ENCODE data around the gene ADAMTS9. TPM values are rescaled to one million over a fixed set of nuclear protein-coding genes. Genes with fewer than 3 reads are reported as not detected.

The ADAMTS9 gene
- total RNA-seq, 2 donors from 2014 or later, result 30.0 to 31.0 TPM

- Histone ChIP-seq H3K4me1 (replicated peaks) (no peaks in the 10 kb centered on the region), H3K9me3 (no peaks in the 10 kb centered on the region), H3K36me3 (no peaks in the 10 kb centered on the region), H3K4me3 (no peak overlapping the region), H3K27me3 (replicated peaks; ENCODE audit: insufficient read depth) (no peaks in the 10 kb centered on the region), H3K27ac (no peak overlapping the region)
- TF ChIP-seq CTCF (IDR thresholded peaks at IDR 0.05) (no peak), POLR2A (IDR thresholded peaks at IDR 0.05) (no peak), POLR2AphosphoS5 (IDR thresholded peaks at IDR 0.05) (no peak)
- intact Hi-C loops (cut with DNase I), result no loop called here
- WGBS, result 51% methylated on average over 2 of the region's 2 CpGs
- no peak for DNase-seq (ENCODE audit: low spot score)
Observed at GRCh38 chr3:64623125-64623524, 64.7 kb downstream of the ADAMTS9 start.

GRCh38 chr3:64621726-64622395 lies 65.9 kb downstream of the ADAMTS9 start:
- H3K27ac ChIP-seq, result no peak overlapping the region
- 94% methylated on average over 8 of the region's 8 CpGs for WGBS
- H3K4me1 ChIP-seq (replicated peaks), result no peaks in the 10 kb centered on the region
- no peaks in the 10 kb centered on the region for H3K36me3 ChIP-seq
- TF ChIP-seq POLR2A (IDR thresholded peaks at IDR 0.05) (no peak), POLR2AphosphoS5 (IDR thresholded peaks at IDR 0.05) (no peak), CTCF (IDR thresholded peaks at IDR 0.05) (no peak)
- no peaks in the 10 kb centered on the region for H3K9me3 ChIP-seq
- H3K4me3 ChIP-seq, result no peak overlapping the region
- no peaks in the 10 kb centered on the region for H3K27me3 ChIP-seq (replicated peaks; ENCODE audit: insufficient read depth)
- intact Hi-C loops (cut with DNase I), result no loop called here
- DNase-seq (ENCODE audit: low spot score), result no peak

- Histone ChIP-seq H3K27me3 (replicated peaks; ENCODE audit: insufficient read depth) (no peaks in the 10 kb centered on the region), H3K36me3 (no peaks in the 10 kb centered on the region), H3K4me1 (replicated peaks) (no peaks in the 10 kb centered on the region), H3K27ac (no peak overlapping the region), H3K4me3 (no peak overlapping the region), H3K9me3 (no peaks in the 10 kb centered on the region)
- intact Hi-C loops (cut with DNase I), result no loop called here
- no peak for TF ChIP-seq CTCF (IDR thresholded peaks at IDR 0.05)
- no peak for TF ChIP-seq POLR2AphosphoS5 (IDR thresholded peaks at IDR 0.05)
- TF ChIP-seq POLR2A (IDR thresholded peaks at IDR 0.05), result no peak
- WGBS, result 94% methylated on average over 8 of the region's 8 CpGs
- DNase-seq (ENCODE audit: low spot score), result no peak
Observed at GRCh38 chr3:64621275-64621674, 66.5 kb downstream of the ADAMTS9 start.

- Histone ChIP-seq H3K4me3 (no peak overlapping the region), H3K4me1 (replicated peaks) (no peaks in the 10 kb centered on the region), H3K27me3 (replicated peaks; ENCODE audit: insufficient read depth) (no peaks in the 10 kb centered on the region), H3K9me3 (no peaks in the 10 kb centered on the region), H3K36me3 (no peaks in the 10 kb centered on the region), H3K27ac (no peak overlapping the region)
- DNase-seq (ENCODE audit: low spot score), result no peak
- whole genome bisulfite sequencing, result 95% methylated on average over 1 of the region's 1 CpG
- intact Hi-C loops (cut with DNase I), result no loop called here
- TF ChIP-seq CTCF (IDR thresholded peaks at IDR 0.05) (no peak), POLR2A (IDR thresholded peaks at IDR 0.05) (no peak), POLR2AphosphoS5 (IDR thresholded peaks at IDR 0.05) (no peak)
Observed at GRCh38 chr3:64620020-64620419, 67.8 kb downstream of the ADAMTS9 start.

GRCh38 chr3:64619216-64619615 lies 68.6 kb downstream of the ADAMTS9 start:
- intact Hi-C loops (cut with DNase I), result no loop called here

More at GRCh38 chr3:64619216-64619615, 68.6 kb downstream of the ADAMTS9 start:
- Histone ChIP-seq H3K4me3 (no peak overlapping the region), H3K36me3 (no peaks in the 10 kb centered on the region), H3K9me3 (no peaks in the 10 kb centered on the region), H3K27ac (no peak overlapping the region), H3K4me1 (replicated peaks) (no peaks in the 10 kb centered on the region), H3K27me3 (replicated peaks; ENCODE audit: insufficient read depth) (no peaks in the 10 kb centered on the region)
- 92% methylated on average over 5 of the region's 5 CpGs for WGBS
- DNase-seq (ENCODE audit: low spot score), result no peak
- TF ChIP-seq CTCF (IDR thresholded peaks at IDR 0.05), result no peak
- no peak for TF ChIP-seq POLR2AphosphoS5 (IDR thresholded peaks at IDR 0.05)
- TF ChIP-seq POLR2A (IDR thresholded peaks at IDR 0.05), result no peak

Data from prostate gland (tissue), 2 donors.